NCI-H1092 (cell line): ENCODE data around the gene PEPD.

Experiments
- DNase-seq: peaks from one replicate; lab custom pipeline; 2025; lab: John Stamatoyannopoulos, UW

Gene PEPD

GRCh38 chr19:33511346-33511745, 10.2 kb downstream of the PEPD start:
- DNase-seq: no peak

- peak; percentile 60 for DNase-seq
Measured at GRCh38 chr19:33510462-33511194, 11.0 kb downstream of the PEPD start.

- DNase-seq: no peak
Measured at GRCh38 chr19:33509774-33510173, 11.8 kb downstream of the PEPD start.

- no peak for DNase-seq
Measured at GRCh38 chr19:33508941-33509614, 12.5 kb downstream of the PEPD start.

GRCh38 chr19:33508431-33508830, 13.2 kb downstream of the PEPD start:
- no peak for DNase-seq

- no peak for DNase-seq
Measured at GRCh38 chr19:33508009-33508408, 13.6 kb downstream of the PEPD start.

GRCh38 chr19:33507021-33507956, 14.3 kb downstream of the PEPD start:
- no peak for DNase-seq

GRCh38 chr19:33506498-33506897, 15.1 kb downstream of the PEPD start:
- no peak for DNase-seq

- DNase-seq: no peak
Measured at GRCh38 chr19:33505823-33506222, 15.8 kb downstream of the PEPD start.

GRCh38 chr19:33505148-33505547, 16.4 kb downstream of the PEPD start:
- DNase-seq: no peak

GRCh38 chr19:33504058-33504444, 17.5 kb downstream of the PEPD start:
- no peak for DNase-seq

GRCh38 chr19:33503433-33504057, 18.0 kb downstream of the PEPD start:
- DNase-seq: no peak

- DNase-seq: no peak
Measured at GRCh38 chr19:33503030-33503429, 18.6 kb downstream of the PEPD start.

GRCh38 chr19:33502521-33502920, 19.1 kb downstream of the PEPD start:
- DNase-seq: no peak

GRCh38 chr19:33501693-33502356, 19.8 kb downstream of the PEPD start:
- DNase-seq: no peak

GRCh38 chr19:33500991-33501390, 20.6 kb downstream of the PEPD start:
- no peak for DNase-seq

- no peak for DNase-seq
Measured at GRCh38 chr19:33500586-33500985, 21.0 kb downstream of the PEPD start.

- DNase-seq: no peak
Measured at GRCh38 chr19:33499671-33500506, 21.7 kb downstream of the PEPD start.

- DNase-seq: no peak
Measured at GRCh38 chr19:33499248-33499647, 22.3 kb downstream of the PEPD start.

- no peak for DNase-seq
Measured at GRCh38 chr19:33498391-33499000, 23.1 kb downstream of the PEPD start.
